GM21529 (cell line): Measurements from ENCODE around the gene TPPP2.
"Not testable (repeated sequence)": the region's sequence is repeated elsewhere in the genome, so short reads cannot be mapped to it uniquely, and the experiment has no call there.

Source experiments
- ATAC-seq: cut with Tn5 transposase; IDR thresholded peaks from one replicate; pipeline ENCODE4 v1.9.1; 2021; ENCODE audit not compliant: unreplicated experiment

Gene TPPP2

GRCh38 chr14:21029917-21030316 is at the start of gene TPPP2:
TSS of gene TPPP2 (plus strand) at chr14:21030217. CDS start at chr14:21030582, 365 bp downstream.
- ATAC-seq = no peak

GRCh38 chr14:20980906-20981305 is 49.1 kb upstream of the TPPP2 start:
- no peak for ATAC-seq

- no peak for ATAC-seq
Measured at GRCh38 chr14:20982646-20983369, 47.2 kb upstream of the TPPP2 start.

- ATAC-seq = not testable (repeated sequence)
Measured at GRCh38 chr14:20985650-20986049, 44.4 kb upstream of the TPPP2 start.

- no peak for ATAC-seq
Measured at GRCh38 chr14:20986811-20987210, 43.2 kb upstream of the TPPP2 start.

GRCh38 chr14:20988717-20989470 is 41.1 kb upstream of the TPPP2 start:
- ATAC-seq = no peak

GRCh38 chr14:20989471-20989786 is 40.6 kb upstream of the TPPP2 start:
- no peak for ATAC-seq

- ATAC-seq = peak; percentile 93
Measured at GRCh38 chr14:20989787-20990600, 40.0 kb upstream of the TPPP2 start, which contains the start of gene METTL17. TSS of gene METTL17 (plus strand) at chr14:20989980. CDS start at chr14:20990003, 23 bp downstream.

GRCh38 chr14:20996521-20996920 is 33.5 kb upstream of the TPPP2 start:
- ATAC-seq = no peak

GRCh38 chr14:20997115-20997514 is 32.9 kb upstream of the TPPP2 start:
- ATAC-seq = no peak

GRCh38 chr14:20997564-20997963 is 32.5 kb upstream of the TPPP2 start:
- ATAC-seq = no peak

GRCh38 chr14:20998139-20998538 is 31.9 kb upstream of the TPPP2 start:
- no peak for ATAC-seq

GRCh38 chr14:20998674-20999366 is 31.2 kb upstream of the TPPP2 start, which contains the start of gene SLC39A2:
TSS of gene SLC39A2 (plus strand) at chr14:20999293. CDS start at chr14:20999447, 154 bp downstream.
- no peak for ATAC-seq

GRCh38 chr14:20999591-20999990 is 30.4 kb upstream of the TPPP2 start:
- no peak for ATAC-seq

GRCh38 chr14:21001218-21001617 is 28.8 kb upstream of the TPPP2 start:
- no peak for ATAC-seq

GRCh38 chr14:21003788-21004346 is 26.1 kb upstream of the TPPP2 start:
- ATAC-seq = no peak

GRCh38 chr14:21009721-21010120 is 20.3 kb upstream of the TPPP2 start:
- ATAC-seq = not testable (repeated sequence)

GRCh38 chr14:21011136-21011535 is 18.9 kb upstream of the TPPP2 start:
- ATAC-seq = no peak

GRCh38 chr14:21014761-21015190 is 15.2 kb upstream of the TPPP2 start:
- ATAC-seq = peak; percentile 57

- no peak for ATAC-seq
Measured at GRCh38 chr14:21015312-21015711, 14.7 kb upstream of the TPPP2 start.
